Lung (tissue), 12 donors: ENCODE results near the gene KCNJ6. TPM values are rescaled to one million over a fixed set of nuclear protein-coding genes. Genes with fewer than 3 reads are reported as not detected.

ENCODE experiments used
- ATAC-seq: fragments of 200-7000 bp; cut with Tn5 transposase; one replicate; pipeline ENCODE4 v1.9.1; 2020; ENCODE audit warnings: moderate number of reproducible peaks; ENCODE audit not compliant: insufficient read depth, low FRiP score
- DNase-seq, 3 donors: peaks; one replicate each; pipeline ENCODE4 v3.0.0-alpha.2; 2013 to 2017
- H3K27ac ChIP-seq, 2 donors: one replicate each; pipeline ENCODE4 v1.5.1; 2013; ENCODE audit warnings: mild to moderate bottlenecking in 2 of 2, moderate library complexity in 2 of 2, control low read depth in 1 of 2, inconsistent platforms in 1 of 2, low read depth in 1 of 2, low read length in 1 of 2
- H3K27me3 ChIP-seq, 3 donors: one replicate each; pipeline ENCODE4 v1.5.1; 2013; ENCODE audit warnings: low read length in 2 of 3; ENCODE audit not compliant: control insufficient read depth in 3 of 3, insufficient read depth in 3 of 3
- H3K36me3 ChIP-seq, 4 donors: one replicate each; pipeline ENCODE4 v1.5.1; 2013; ENCODE audit warnings: low read length in 4 of 4, mild to moderate bottlenecking in 1 of 4, moderate library complexity in 1 of 4; ENCODE audit not compliant: control insufficient read depth in 4 of 4, insufficient read depth in 4 of 4
- H3K4me1 ChIP-seq, 5 donors: one replicate each; pipeline ENCODE4 v1.5.1; 2013; ENCODE audit warnings: low read length in 5 of 5, mild to moderate bottlenecking in 2 of 5, moderate library complexity in 1 of 5; ENCODE audit not compliant: control insufficient read depth in 5 of 5, insufficient read depth in 5 of 5
- H3K4me3 ChIP-seq: one replicate; pipeline ENCODE4 v1.5.1; 2013; ENCODE audit warnings: mild to moderate bottlenecking, control low read depth, moderate library complexity
- H3K9ac ChIP-seq, 2 donors: one replicate each; pipeline ENCODE4 v1.5.1; 2013; ENCODE audit warnings: low read length in 2 of 2, control low read depth in 1 of 2; ENCODE audit not compliant: insufficient read depth in 1 of 2
- H3K9me3 ChIP-seq, 4 donors: one replicate each; pipeline ENCODE4 v1.5.1; 2013; ENCODE audit warnings: low read length in 3 of 4, mild to moderate bottlenecking in 1 of 4, moderate library complexity in 1 of 4; ENCODE audit not compliant: control insufficient read depth in 4 of 4, insufficient read depth in 3 of 4
- CTCF ChIP-seq: IDR thresholded peaks from 2 replicates; pipeline ENCODE4 v1.5.1; 2012; ENCODE audit warnings: mild to moderate bottlenecking; ENCODE audit errors: control extremely low read depth, extremely low read depth
- WGBS, 2 donors: extraction: QIAGEN DNeasy Blood & Tissue Kit; methylation state at CpG; one replicate each; pipeline ENCODE4 v1.1.7; 2013; 5-methylcytosine and 5-hydroxymethylcytosine counted together
- polyA plus RNA-seq, 2 donors: library from polyadenylated mRNA; stranded (reverse); fragments of 200-250 nt; gene quantifications; one replicate each; pipeline ENCODE4 v1.2.1, GENCODE V29; 2013
- total RNA-seq, 2 donors: library from RNA; depleted of rRNA in 1 of 2; stranded (reverse); fragments of >200 nt in 1 of 2; gene quantifications; one replicate each; pipeline ENCODE4 v1.2.1, GENCODE V29; 2014 to 2021
- donor health status: control.
- donor health status: control.
- donor health status: Bipolar disorder and iron deficiency.
- donor health status: healthy.
- donor health status: DM: yes; HTN: yes; CAD: no.

Gene KCNJ6
- total and polyA plus RNA-seq, 4 donors: 0.01 to 0.31 (median 0.03) TPM

DNA sequence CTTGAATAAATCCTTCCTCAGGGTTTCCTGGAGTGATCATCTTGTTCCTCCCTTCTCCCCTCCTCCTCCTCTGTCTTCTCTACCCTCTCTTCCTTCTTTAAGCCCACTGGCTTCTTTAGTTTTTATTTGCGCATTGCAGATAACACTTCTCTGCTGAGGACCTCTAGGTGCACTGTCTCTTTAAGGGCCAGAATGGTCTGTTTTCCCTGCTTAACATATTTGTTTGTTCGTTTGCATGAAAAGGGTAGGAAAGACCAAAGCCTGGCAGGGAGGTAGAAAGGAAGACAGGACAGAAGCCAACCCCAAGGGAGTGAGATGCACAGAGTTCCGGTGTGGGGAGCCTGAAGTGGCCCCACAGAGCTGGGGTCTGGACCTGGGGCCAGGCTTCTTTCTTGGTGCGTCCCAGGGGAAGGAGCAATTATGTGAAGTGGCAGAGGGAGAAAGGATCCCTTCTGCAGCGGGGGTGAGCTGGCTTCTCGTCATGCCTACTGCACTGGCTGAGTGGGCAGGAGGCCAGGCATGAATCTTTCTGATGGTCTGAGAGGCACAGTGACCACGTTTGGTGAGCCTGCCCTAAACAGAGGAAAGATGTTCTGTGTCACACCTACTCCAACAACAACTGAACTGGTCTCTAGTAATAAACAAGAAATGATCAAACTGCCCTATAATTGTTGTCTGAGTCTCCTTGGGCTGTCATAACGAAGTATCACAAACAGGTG, 232.7 kb downstream of the KCNJ6 start:
- Histone ChIP-seq H3K27me3 (peaks cover 0 to 3% (median 0%) of the 10 kb centered on the region in 3 donors), H3K4me1 (peaks cover 0 to 6% (median 0%) of the 10 kb centered on the region in 5 donors), H3K9me3 (peaks cover 0 to 3% (median 0%) of the 10 kb centered on the region in 4 donors), H3K9ac (no peak overlapping the region), H3K4me3 (no peak overlapping the region), H3K36me3 (no peaks in the 10 kb centered on the region), H3K27ac (no peak overlapping the region)
- DNase-seq (no peak), ATAC-seq (no peak)
- 61 to 62% methylated on average over 8 of the region's 8 CpGs for WGBS, 2 donors
- TF ChIP-seq CTCF: no peak

DNA sequence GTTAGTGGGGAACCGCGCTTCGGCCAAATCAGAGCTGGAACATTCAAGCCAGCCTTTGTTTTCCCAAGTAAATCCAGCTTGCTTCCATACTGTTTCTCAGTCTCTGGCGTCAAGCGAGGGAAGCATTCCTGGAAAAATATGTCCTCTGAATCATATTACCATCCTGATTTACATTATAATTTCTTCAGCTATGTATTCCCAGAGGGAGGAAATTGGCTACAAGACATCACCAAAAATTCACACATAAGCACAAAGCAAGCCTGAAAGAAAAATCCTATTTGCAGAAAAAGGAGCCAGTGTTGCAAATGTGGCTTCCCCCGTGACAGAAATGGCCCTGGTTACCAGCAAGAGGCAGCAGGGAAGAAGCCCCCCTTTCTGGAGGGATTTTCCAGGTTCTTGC, 233.3 kb downstream of the KCNJ6 start:
- no peak overlapping the region for H3K27ac ChIP-seq
- no peak overlapping the region for H3K4me3 ChIP-seq
- WGBS, 2 donors: 77 to 88% methylated on average over 6 of the region's 6 CpGs
- no peak for TF ChIP-seq CTCF
- peaks cover 0 to 6% (median 0%) of the 10 kb centered on the region in 5 donors for H3K4me1 ChIP-seq
- peaks cover 0 to under 1% (median 0%) of the 10 kb centered on the region in 3 donors for H3K27me3 ChIP-seq
- DNase-seq: no peak
- no peak for ATAC-seq
- H3K9ac ChIP-seq: no peak overlapping the region
- H3K9me3 ChIP-seq: peaks cover 0 to 3% (median 0%) of the 10 kb centered on the region in 4 donors
- no peaks in the 10 kb centered on the region for H3K36me3 ChIP-seq

- WGBS, 2 donors: 91 to 96% methylated on average over 4 of the region's 4 CpGs
- no peak for ATAC-seq
Observed at GRCh38 chr21:37677006-37677405, 239.3 kb downstream of the KCNJ6 start.

More at GRCh38 chr21:37677006-37677405, 239.3 kb downstream of the KCNJ6 start:
- H3K27ac ChIP-seq: no peak overlapping the region
- H3K9me3 ChIP-seq: peaks cover 0 to 3% (median 0%) of the 10 kb centered on the region in 4 donors
- H3K9ac ChIP-seq: no peak overlapping the region
- H3K36me3 ChIP-seq: no peaks in the 10 kb centered on the region
- DNase-seq: no peak
- H3K4me1 ChIP-seq: peaks cover 0 to 4% (median 0%) of the 10 kb centered on the region in 5 donors
- H3K4me3 ChIP-seq: no peak overlapping the region
- H3K27me3 ChIP-seq: peaks cover 0 to 10% (median 4%) of the 10 kb centered on the region in 3 donors
- no peak for TF ChIP-seq CTCF
